Measurements from ENCODE around the gene RUNX3.

GRCh38 chr1:24912376-24913273 lies 17.5 kb downstream of the RUNX3 start:
- TF ChIP-seq CTCF (conservative IDR thresholded peaks at IDR 0.05; ENCODE audit: low read depth, low read length) (no peak), EZH2 (IDR thresholded peaks at IDR 0.05; ENCODE audit: borderline replicate concordance, low read depth, low read length, poor library complexity, severe bottlenecking) (no peak)
